Activated CD4-positive, alpha-beta T cell treated with anti-CD3 and anti-CD28 coated beads, Interleukin-2, amount 50 U/mL, for 1 hour (primary cell): Measurements from ENCODE around the gene ANO2.

Experiments used
- DNase-seq: peaks from one replicate; pipeline ENCODE4 v3.0.0-alpha.2; 2020

ANO2 gene

GRCh38 chr12:5611162-5611561 is 333.9 kb downstream of the ANO2 start:
- no peak for DNase-seq

DNA sequence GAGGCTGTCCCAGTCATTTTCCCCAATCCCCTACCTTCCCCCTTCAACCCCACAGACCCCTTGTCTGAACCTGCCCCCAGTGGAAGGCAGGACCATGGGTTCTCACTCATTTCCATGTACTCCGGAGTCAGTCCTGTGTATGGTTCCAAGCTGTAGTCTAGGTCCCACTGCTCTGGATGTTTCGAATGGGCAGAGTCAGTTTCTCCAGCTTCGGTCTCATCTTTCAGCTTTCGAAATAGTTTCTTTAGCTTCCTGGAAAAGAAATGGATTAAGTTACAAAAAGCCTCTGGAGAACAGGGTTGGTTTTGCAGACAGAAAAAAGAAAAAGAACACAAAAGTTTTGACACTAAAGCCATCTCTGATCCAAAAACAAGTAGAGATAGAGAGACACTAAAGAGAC is 345.7 kb downstream of the ANO2 start:
- DNase-seq: no peak

DNA sequence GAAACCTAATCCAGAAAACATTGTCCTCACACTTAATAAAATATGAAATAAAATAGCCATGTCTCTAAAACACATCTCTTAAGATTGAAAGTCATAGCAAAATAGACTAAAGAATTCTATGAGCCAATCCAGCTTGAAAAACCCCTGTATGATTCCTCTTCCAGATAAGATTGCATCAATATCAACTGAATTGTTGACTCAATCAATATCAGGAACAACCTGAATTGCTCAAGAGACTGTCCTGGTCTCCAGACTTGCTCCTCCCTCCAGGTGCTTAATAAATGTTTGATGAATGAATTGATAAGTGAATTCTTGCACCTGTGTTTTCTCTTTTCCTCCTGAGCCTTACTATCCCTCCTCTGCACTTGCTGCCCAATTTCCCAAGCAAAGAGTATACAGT is 351.1 kb downstream of the ANO2 start:
- DNase-seq: no peak

GRCh38 chr12:5593086-5593485 is 352.0 kb downstream of the ANO2 start:
- DNase-seq: no peak

GRCh38 chr12:5592310-5592709 is 352.7 kb downstream of the ANO2 start:
- no peak for DNase-seq

DNA sequence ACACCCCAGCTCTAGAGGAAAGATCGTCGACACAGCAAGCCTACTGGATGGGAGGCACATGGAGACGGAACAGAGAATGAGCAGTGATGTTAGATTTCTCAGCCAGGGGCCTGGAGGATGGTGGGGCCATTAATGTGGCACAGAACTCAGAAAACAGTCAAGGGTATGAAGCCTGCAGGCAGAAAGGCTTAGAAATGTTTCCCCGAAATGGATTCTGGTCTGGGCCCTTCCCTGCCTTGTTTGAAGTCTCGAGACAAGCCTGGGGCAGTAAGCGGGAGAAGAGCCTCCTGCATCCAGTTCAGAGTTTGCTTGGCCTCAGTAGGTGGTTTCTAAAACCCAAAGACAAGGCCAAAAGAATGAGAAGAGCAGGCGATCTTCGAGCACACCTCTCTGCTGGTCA is 354.7 kb downstream of the ANO2 start:
- no peak for DNase-seq

DNA sequence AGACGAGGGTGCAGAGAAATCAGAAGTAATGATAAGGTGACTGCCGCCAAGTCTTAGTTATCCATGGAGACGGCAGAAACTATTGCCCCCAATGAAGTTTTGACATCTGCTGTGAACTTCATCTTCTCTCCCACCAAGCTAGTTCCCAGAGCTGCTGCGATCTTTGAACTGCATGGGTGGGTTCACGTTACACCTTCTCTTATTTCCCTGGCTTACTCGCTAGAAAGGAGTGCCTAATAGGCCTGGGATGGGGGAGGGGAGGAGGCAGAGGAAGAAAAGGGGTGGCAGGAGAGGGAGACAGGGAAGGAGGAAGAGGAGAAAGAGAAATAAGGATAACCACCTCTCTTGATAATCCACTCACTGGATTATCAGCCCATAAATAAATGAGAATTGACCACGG is 356.0 kb downstream of the ANO2 start:
- no peak for DNase-seq

DNA sequence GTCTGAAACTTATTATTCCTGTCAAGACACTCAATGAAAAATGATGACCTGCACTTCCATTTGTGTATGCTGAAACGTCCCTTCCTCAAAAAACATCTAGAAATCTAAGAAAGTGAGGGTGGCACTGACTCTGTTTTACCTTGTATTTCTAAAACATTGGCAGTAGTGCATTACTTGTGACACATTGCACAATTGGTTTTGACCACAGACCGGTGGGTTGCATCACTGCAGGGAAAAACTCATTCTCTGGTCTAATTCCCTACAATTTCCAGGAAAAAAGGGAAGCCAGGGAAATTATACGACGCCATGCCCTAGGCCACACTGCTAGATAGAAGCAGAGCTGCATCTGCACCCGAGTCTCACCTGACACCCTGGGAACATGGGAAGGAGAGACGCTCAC is 356.5 kb downstream of the ANO2 start:
- no peak for DNase-seq

DNA sequence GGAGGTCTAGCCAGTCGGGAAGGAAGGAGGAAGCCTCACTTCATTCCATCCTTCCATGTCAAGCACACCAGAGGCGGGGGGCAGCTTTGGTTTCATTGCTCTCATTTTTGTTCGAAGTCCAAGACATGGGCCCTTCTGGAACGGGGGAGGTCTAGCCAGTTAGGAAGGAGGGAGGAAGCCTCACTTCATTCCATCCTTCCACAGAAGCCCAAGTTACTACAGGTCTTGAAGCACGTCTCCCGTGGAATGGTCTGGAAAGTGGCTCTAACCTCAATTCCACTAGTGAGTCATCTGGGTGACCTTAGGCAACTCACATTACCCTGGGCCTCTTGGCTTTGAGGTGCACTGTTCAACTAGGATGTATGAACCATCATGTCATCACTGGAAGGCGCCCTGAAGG is 356.9 kb downstream of the ANO2 start:
- no peak for DNase-seq

- DNase-seq: no peak
Measured at GRCh38 chr12:5587711-5588121, 357.3 kb downstream of the ANO2 start.

- DNase-seq: no peak
Measured at GRCh38 chr12:5586201-5586600, 358.9 kb downstream of the ANO2 start.

- no peak for DNase-seq
Measured at GRCh38 chr12:5585178-5585577, 359.9 kb downstream of the ANO2 start.

DNA sequence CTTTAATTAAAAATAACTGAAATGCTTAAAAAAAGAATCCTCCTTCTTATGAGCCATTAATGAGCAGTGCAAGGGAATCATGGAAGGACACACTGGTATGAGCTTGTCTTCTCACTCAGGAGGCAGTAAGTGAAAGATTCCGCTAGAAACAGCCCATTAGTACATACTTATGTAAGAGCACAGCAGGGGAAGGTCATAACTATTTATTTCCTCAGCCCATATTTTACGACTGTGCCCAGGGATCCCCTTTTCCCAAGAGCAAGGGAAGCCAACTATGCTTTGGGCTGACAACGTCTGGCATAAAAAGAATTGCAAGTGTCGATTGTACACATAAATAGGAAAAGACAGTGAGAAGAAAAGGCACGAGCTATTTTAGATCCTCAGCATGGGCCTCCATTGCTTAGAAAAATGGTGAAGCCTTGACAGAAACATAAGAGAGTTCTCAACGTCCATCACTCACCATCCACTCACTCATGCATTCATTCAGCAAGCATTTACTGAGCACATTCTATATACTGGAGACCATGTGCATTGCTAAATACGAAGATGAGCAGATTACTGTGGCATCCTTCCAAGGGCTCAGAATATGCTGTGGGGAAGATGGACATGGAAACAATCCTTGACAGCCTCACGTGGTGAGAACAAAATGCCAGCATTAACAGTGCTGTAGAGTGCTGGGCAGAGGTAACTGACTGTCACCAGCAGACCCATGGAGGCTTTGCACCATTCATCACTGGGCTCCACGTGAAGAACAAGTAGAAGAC is 360.5 kb downstream of the ANO2 start:
- DNase-seq: no peak

DNA sequence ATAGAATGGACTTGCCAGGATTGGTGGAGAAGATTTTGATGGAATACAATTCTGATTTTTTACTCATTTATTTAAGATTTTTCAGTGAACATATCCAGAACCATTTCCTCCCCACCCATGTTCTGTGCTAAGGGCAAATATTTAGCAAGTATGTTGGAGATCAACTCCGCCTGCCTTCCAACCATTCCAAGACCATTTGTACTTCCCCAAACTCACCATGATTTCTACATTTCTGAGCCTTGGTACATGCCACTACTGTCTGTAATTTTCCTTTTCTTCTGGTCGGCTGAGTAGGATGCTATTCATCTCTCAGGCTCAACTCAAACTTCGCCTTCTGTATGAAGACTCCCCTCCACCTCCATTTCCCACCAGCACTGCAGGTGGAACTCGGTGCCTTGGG is 362.5 kb downstream of the ANO2 start:
- no peak for DNase-seq

GRCh38 chr12:5582018-5582417 is 363.0 kb downstream of the ANO2 start:
- no peak for DNase-seq

GRCh38 chr12:5581616-5582015 is 363.4 kb downstream of the ANO2 start:
- DNase-seq: no peak

DNA sequence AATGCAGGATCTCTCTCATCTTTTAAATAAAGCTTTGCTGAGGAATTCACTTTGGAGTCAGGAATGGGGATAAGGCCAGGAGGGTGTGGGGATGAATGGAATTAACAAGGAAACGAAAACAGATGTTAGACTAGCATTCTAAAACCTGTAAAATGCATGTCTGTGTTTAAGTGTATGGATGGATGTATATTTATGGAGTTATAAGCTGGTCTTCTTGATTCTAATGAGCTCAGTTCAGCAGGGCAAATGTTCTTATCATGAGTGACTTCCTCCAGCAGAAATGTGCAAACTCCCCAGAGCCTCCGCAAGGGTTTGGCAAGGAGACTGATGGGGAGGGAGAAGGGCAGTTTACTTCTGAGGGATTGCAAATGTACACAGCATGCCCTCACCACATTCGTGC is 364.0 kb downstream of the ANO2 start:
- DNase-seq: no peak

GRCh38 chr12:5578775-5579174 is 366.3 kb downstream of the ANO2 start:
- DNase-seq: no peak

GRCh38 chr12:5577741-5578140 is 367.3 kb downstream of the ANO2 start:
- DNase-seq: no peak

GRCh38 chr12:5577211-5577612 is 367.8 kb downstream of the ANO2 start:
- DNase-seq: no peak

DNA sequence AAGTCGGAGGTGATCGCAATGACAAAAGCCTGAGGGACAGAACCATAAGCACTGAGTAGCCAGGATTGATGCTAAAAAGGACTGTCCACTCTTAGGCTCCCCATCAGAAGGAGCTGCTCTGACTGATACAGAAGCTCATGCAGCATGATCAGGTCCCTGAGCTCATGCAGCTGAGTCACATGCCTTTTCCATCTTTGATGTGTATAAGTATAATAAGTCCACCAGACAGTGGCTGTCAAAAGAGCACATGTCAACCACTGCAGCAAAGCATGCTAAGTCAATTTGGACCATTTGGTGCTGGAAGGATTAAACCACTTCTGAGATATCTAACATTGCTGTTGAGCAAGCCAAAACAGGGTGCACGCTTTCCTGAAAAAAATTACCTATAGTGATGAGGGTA is 369.1 kb downstream of the ANO2 start:
- DNase-seq: no peak

DNA sequence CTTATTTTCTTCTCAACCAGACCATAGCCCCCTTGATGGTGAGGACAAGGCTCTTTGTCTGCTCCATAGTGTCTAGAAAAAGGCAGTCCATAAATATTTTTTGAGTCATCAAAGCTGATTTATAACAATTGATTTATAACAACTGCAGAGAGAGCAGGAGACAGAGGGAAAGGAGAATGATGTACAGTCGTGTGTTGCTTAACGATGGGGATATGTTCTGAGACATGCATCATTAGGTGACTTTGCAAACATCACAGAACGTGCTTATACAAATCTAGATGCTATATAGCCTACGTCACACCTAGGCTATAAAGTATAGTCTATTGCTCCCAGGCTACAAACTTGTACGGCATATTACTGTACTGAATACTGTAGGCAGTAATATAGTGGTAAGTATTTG is 369.8 kb downstream of the ANO2 start:
- no peak for DNase-seq

GRCh38 chr12:5573390-5573789 is 371.7 kb downstream of the ANO2 start:
- no peak for DNase-seq

GRCh38 chr12:5571115-5571514 is 373.9 kb downstream of the ANO2 start:
- no peak for DNase-seq

DNA sequence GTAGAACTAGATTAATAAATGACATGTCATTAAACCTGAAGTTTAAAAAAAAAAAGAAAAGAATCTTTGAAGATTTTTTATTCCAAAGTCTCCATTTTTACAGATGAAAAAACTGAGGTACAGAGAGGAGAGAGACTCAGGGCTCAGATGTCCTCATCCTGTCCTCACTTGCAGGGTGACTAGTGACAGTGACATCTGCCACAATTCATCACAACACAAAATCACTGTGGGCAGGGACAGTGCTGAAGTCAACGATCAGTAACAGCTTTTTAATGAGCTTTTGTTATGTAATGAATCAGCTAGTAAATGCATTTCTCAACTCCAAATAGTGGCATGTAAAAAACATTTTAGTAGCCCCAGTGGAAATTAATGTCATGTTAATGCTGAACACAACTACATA is 374.6 kb downstream of the ANO2 start:
- DNase-seq: no peak
